HEK293T (cell line): ENCODE results near the gene PELI2.

Source experiments
- BHLHE40 ChIP-seq: fragments of 450-650 bp; IDR thresholded peaks from 2 replicates; pipeline ENCODE4 v1.6.1; 2016; ENCODE audit warnings: mild to moderate bottlenecking, moderate library complexity, borderline replicate concordance
- CTBP1 ChIP-seq: fragments of 450-650 bp; IDR thresholded peaks from 2 replicates; pipeline ENCODE4 v1.6.1; 2016; ENCODE audit warnings: borderline replicate concordance
- ELF4 ChIP-seq: fragments of 450-650 bp; IDR thresholded peaks from 2 replicates; pipeline ENCODE4 v1.6.1; 2017; ENCODE audit warnings: antibody characterized with exemption
- FOXA1 ChIP-seq: fragments of 450-650 bp; IDR thresholded peaks from 2 replicates; pipeline ENCODE4 v1.6.1; 2016; ENCODE audit warnings: mild to moderate bottlenecking
- FOXM1 ChIP-seq: fragments of 450-650 bp; IDR thresholded peaks from 2 replicates; pipeline ENCODE4 v1.6.1; 2017; ENCODE audit warnings: mild to moderate bottlenecking, borderline replicate concordance
- HDGF ChIP-seq: fragments of 450-650 bp; IDR thresholded peaks from 2 replicates; pipeline ENCODE4 v1.6.1; 2017; ENCODE audit warnings: antibody characterized with exemption, borderline replicate concordance
- NFRKB ChIP-seq: fragments of 450-650 bp; IDR thresholded peaks from 2 replicates; pipeline ENCODE4 v1.6.1; 2016; ENCODE audit warnings: mild to moderate bottlenecking, moderate library complexity

DNA sequence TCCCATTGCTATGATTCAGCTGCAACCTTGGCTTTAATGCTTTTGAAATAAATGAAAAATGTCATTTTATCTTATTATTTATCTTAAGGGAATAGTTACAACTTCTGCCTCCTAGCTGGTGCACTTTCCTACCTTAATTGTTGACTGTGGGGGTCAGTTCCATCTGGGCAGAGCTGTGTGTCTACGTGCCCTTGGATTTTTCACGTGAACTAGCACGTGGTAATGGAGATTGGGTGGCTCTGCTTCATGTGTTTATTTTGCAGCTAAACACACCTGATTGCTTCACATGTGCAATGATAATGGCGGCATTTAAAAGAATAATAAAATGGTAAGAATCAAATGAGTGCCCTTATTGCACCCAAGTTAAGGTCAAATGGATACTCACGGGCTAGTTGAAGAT is 10.6 kb upstream of the PELI2 start:
- TF ChIP-seq FOXM1, result no peak
- no peak for TF ChIP-seq BHLHE40
- no peak for TF ChIP-seq HDGF
- TF ChIP-seq NFRKB, result no peak
- no peak for TF ChIP-seq CTBP1
- no peak for TF ChIP-seq FOXA1
- no peak for TF ChIP-seq ELF4
